NCI-H526 (cell line): Measurements from ENCODE around the gene SLC2A4RG.
A peak's percentile ranks its signal among the peaks of the same experiment; 100 is the strongest.

Source experiments
- DNase-seq, 2 experiments: peaks; one replicate each; lab custom pipeline; 2025; lab: John Stamatoyannopoulos, UW

Gene SLC2A4RG

DNA sequence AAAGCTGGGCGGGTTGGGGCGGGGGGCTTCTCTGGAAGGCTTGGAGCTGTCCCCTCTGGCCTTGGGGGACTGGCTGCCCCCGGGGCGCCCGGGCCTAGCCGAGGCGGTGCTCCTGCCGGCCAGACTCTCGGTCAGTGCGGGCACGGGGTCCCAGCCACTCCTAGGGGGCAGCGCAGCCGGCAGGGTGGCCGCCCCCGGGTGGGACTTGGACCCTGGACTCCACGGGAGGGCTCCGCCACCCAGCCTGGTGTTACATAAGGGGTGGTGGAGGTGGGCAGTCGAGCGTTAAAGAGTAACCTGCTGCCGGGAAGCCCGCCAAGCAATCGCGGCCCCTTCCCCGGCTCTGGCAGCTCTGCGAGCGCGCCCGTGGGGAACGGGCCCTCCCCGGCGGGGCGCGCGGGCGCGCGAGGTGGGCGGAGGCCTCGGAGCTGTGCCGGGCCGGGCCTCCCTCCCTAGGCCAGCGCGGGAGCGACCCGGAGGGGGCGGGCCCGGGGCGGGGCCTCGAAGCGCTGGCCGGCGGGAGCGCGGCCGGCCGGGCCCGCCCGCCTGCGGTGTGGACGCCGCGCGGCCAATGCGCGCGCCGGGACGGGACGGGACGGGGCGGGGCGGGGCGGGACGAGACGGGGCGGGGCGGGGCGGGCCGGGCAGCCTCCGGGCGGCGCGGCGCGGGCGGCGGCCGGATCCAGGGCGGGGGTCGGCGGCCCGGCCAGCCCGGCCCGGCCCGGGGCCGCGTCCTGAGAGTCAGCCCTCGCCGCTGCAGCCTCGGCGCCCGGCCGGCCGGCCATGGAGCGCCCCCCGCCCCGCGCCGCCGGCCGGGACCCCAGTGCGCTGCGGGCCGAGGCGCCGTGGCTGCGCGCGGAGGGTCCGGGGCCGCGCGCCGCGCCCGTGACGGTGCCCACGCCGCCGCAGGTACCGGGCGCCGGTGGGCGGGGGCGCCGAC, at the start of gene SLC2A4RG:
SLC2A4RG (plus strand) TSS at position 647 of the 940 bp plus-strand sequence; CDS start at position 784, 137 bp downstream.
- DNase-seq: peak; percentile 36 to 95

- no peak for DNase-seq
These were observed 49.3 kb upstream of the SLC2A4RG start for GRCh38 chr20:63690003-63690897.

DNA sequence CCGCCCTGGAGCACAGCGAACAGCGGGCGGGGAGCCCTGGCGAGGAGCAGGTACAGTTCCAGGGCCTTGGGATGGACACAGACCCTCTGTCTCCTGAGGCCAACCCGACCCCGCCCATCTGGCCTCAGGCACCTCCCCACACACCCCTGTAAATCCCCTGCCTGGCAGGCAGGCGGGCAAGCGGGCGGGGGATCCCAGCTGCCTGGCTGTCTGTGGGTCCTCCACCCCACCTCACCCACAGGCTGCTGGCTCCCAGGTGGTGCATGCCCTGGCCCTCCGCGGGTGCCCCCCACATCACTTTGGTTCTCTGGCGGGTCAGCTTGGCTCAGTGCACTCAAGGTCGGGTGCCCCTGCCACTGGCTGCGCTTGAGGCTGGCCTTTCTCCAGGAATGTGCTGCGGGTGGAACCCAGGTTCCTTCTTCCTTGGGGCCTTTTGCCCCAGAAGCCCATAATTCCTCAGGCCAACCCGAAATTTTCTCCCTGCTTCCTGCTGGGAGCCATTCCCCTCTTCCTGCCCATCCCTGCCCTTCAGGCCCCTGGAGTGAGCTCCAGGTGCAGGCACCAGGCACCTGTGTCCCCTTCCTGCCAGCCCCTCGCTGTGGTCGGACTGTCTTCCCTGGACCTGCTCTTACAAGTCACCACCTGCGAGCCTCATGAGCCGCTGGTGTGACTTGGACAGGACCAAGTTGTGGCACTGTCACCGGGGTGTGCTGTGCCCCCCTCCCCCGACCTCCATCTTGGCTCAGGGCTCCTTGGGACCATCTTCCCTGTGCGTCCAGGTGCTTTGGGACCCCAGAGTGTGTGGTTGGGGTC, 48.5 kb upstream of the SLC2A4RG start:
- peak in 1 of 2 experiments; percentile 49 for DNase-seq

- DNase-seq: no peak
These were observed 47.7 kb upstream of the SLC2A4RG start for GRCh38 chr20:63691711-63692435.

GRCh38 chr20:63692436-63693082, 47.0 kb upstream of the SLC2A4RG start:
- peak in 1 of 2 experiments; percentile 62 for DNase-seq

- DNase-seq: no peak
These were observed 46.4 kb upstream of the SLC2A4RG start for GRCh38 chr20:63693083-63693732.

DNA sequence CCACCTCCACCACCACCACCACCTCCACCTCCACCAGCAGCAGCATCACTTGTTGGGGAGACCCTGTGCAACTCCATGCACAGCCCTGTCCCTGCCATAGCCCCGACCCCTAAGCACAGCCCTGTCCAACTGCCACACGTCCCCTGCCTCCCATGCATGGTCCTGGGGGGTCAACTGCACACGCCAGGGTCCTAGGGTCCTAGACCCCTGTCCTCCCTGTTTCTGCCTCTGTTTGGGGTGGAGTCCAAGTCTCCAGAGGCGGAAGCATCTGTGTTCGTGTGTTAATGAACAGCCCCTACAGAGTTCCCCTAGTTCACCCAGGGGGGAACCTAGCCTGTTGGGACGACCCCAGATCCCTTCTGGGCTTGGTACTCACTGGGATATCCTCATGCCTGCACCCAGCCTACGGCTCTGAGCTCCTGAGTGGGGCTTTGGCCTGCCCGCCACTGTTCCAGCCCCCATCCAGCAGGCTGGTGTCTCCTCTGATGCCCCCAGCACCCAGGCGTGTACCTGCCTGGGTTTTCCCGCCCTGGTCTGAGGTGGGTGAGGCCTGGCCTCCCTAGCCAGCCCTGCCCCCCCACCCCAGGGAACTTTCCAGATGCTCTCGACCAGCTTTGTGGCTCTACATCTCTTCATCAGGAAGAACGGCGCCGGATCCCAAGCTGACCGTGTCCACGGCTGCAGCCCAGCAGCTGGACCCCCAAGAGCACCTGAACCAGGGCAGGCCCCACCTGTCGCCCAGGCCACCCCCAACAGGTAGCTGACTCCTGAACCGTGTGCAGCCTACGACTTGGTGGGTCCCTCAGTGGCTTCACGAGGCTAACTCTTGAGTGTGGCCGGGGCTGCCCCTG, 45.6 kb upstream of the SLC2A4RG start:
- no peak for DNase-seq

- DNase-seq: no peak
These were observed 44.8 kb upstream of the SLC2A4RG start for GRCh38 chr20:63694584-63695423.

DNA sequence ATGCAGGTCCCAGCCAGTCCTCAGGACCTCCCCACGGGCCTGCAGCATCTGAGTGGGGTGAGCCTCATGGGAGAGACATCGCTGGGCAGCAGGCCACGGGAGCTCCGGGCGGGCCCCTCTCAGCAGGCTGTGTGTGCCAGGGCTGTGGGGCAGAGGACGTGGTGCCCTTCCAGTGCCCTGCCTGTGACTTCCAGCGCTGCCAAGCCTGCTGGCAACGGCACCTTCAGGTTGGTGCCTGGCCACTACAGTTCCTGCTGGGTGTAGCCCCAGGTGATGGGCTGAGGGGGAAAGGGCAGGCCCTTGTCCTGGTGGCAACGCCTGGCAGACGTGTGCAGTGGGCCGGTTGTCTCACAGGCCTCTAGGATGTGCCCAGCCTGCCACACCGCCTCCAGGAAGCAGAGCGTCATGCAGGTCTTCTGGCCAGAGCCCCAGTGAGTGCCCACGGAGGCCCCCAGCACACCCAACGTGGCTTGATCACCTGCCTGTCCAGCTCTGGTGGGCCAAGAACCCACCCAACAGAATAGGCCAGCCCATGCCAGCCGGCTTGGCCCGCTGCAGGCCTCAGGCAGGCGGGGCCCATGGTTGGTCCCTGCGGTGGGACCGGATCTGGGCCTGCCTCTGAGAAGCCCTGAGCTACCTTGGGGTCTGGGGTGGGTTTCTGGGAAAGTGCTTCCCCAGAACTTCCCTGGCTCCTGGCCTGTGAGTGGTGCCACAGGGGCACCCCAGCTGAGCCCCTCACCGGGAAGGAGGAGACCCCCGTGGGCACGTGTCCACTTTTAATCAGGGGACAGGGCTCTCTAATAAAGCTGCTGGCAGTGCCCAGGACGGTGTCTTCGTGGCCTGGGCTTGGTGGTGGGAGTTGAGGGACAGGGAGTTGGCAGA, 43.9 kb upstream of the SLC2A4RG start:
- no peak for DNase-seq

- DNase-seq: no peak
These were observed 43.3 kb upstream of the SLC2A4RG start for GRCh38 chr20:63696306-63696627.

DNA sequence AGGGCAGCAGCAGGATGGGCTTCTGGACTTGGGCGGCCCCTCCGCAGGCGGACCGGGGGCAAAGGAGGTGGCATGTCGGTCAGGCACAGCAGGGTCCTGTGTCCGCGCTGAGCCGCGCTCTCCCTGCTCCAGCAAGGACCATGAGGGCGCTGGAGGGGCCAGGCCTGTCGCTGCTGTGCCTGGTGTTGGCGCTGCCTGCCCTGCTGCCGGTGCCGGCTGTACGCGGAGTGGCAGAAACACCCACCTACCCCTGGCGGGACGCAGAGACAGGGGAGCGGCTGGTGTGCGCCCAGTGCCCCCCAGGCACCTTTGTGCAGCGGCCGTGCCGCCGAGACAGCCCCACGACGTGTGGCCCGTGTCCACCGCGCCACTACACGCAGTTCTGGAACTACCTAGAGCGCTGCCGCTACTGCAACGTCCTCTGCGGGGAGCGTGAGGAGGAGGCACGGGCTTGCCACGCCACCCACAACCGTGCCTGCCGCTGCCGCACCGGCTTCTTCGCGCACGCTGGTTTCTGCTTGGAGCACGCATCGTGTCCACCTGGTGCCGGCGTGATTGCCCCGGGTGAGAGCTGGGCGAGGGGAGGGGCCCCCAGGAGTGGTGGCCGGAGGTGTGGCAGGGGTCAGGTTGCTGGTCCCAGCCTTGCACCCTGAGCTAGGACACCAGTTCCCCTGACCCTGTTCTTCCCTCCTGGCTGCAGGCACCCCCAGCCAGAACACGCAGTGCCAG, 42.8 kb upstream of the SLC2A4RG start, which contains the start of gene TNFRSF6B:
TNFRSF6B (plus strand) TSS at position 25 of the 729 bp plus-strand sequence; CDS start at position 141, 116 bp downstream.
- peak in 1 of 2 experiments; percentile 56 for DNase-seq

DNA sequence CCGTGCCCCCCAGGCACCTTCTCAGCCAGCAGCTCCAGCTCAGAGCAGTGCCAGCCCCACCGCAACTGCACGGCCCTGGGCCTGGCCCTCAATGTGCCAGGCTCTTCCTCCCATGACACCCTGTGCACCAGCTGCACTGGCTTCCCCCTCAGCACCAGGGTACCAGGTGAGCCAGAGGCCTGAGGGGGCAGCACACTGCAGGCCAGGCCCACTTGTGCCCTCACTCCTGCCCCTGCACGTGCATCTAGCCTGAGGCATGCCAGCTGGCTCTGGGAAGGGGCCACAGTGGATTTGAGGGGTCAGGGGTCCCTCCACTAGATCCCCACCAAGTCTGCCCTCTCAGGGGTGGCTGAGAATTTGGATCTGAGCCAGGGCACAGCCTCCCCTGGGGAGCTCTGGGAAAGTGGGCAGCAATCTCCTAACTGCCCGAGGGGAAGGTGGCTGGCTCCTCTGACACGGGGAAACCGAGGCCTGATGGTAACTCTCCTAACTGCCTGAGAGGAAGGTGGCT, 42.2 kb upstream of the SLC2A4RG start:
- DNase-seq: no peak

DNA sequence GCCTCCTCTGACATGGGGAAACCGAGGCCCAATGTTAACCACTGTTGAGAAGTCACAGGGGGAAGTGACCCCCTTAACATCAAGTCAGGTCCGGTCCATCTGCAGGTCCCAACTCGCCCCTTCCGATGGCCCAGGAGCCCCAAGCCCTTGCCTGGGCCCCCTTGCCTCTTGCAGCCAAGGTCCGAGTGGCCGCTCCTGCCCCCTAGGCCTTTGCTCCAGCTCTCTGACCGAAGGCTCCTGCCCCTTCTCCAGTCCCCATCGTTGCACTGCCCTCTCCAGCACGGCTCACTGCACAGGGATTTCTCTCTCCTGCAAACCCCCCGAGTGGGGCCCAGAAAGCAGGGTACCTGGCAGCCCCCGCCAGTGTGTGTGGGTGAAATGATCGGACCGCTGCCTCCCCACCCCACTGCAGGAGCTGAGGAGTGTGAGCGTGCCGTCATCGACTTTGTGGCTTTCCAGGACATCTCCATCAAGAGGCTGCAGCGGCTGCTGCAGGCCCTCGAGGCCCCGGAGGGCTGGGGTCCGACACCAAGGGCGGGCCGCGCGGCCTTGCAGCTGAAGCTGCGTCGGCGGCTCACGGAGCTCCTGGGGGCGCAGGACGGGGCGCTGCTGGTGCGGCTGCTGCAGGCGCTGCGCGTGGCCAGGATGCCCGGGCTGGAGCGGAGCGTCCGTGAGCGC, 41.6 kb upstream of the SLC2A4RG start:
- DNase-seq: no peak

GRCh38 chr20:63698739-63699465, 40.7 kb upstream of the SLC2A4RG start:
- DNase-seq: no peak
